ENCODE results near the gene SBK2. TPM values are rescaled to one million over a fixed set of nuclear protein-coding genes. Genes with fewer than 3 reads are reported as not detected.
"Not testable (repeated sequence)": the region's sequence is repeated elsewhere in the genome, so short reads cannot be mapped to it uniquely, and the experiment has no call there.

The SBK2 gene
- polyA plus RNA-seq, 1 donor = 0.66 TPM

- no peaks in the 10 kb centered on the region for H3K36me3 ChIP-seq (ENCODE audit: control insufficient read depth, insufficient read depth, low read length)
- H3K27ac ChIP-seq (ENCODE audit: low read length) = no peak overlapping the region
- DNase-seq = no peak
- no CpG with 5 or more reads among the region's 26 CpGs for WGBS (ENCODE audit: insufficient coverage, low lambda C conversion rate)
- no peak overlapping the region for H3K4me3 ChIP-seq (ENCODE audit: low read length)
- H3K9me3 ChIP-seq (ENCODE audit: control insufficient read depth, low read depth, low read length) = peaks cover 10% of the 10 kb centered on the region
- H3K27me3 ChIP-seq (ENCODE audit: control insufficient read depth, insufficient read depth, low read length) = peaks cover 10% of the 10 kb centered on the region
- H3K4me1 ChIP-seq (ENCODE audit: control insufficient read depth, insufficient read depth, low read length) = peaks cover 4% of the 10 kb centered on the region
Measured at GRCh38 chr19:55500368-55500952, 36.5 kb downstream of the SBK2 start.

- Histone ChIP-seq H3K27ac (ENCODE audit: low read length) (no peak overlapping the region), H3K36me3 (ENCODE audit: control insufficient read depth, insufficient read depth, low read length) (no peaks in the 10 kb centered on the region), H3K9me3 (ENCODE audit: control insufficient read depth, low read depth, low read length) (peaks cover 1% of the 10 kb centered on the region), H3K4me1 (ENCODE audit: control insufficient read depth, insufficient read depth, low read length) (peaks cover under 1% of the 10 kb centered on the region), H3K27me3 (ENCODE audit: control insufficient read depth, insufficient read depth, low read length) (peaks cover 21% of the 10 kb centered on the region), H3K4me3 (ENCODE audit: low read length) (no peak overlapping the region)
- WGBS (ENCODE audit: insufficient coverage, low lambda C conversion rate) = no CpG with 5 or more reads among the region's 2 CpGs
- DNase-seq = no peak
Measured at GRCh38 chr19:55498246-55498840, 38.6 kb downstream of the SBK2 start.

DNA sequence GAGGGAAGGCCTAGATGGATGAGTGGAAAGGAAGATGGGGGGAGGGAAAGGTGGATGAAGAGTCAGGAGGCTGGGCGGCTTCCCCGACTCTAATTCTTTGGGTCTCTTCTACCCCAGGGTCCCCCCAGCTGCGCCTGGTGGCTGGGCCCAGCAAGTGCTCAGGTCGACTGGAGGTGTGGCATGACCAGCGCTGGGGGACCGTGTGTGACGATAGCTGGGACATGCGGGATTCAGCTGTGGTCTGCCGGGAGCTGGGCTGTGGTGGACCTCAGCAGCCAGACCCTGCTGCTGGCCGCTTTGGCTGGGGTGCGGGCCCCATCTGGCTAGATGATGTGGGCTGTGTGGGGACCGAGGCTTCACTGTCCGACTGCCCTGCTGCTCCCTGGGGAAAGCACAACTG lies 39.2 kb downstream of the SBK2 start:
- no peaks in the 10 kb centered on the region for H3K9me3 ChIP-seq (ENCODE audit: control insufficient read depth, low read depth, low read length)
- H3K27me3 ChIP-seq (ENCODE audit: control insufficient read depth, insufficient read depth, low read length) = peaks cover 24% of the 10 kb centered on the region
- H3K36me3 ChIP-seq (ENCODE audit: control insufficient read depth, insufficient read depth, low read length) = no peaks in the 10 kb centered on the region
- no peak overlapping the region for H3K4me3 ChIP-seq (ENCODE audit: low read length)
- DNase-seq = no peak
- no CpG with 5 or more reads among the region's 13 CpGs for WGBS (ENCODE audit: insufficient coverage, low lambda C conversion rate)
- no peak overlapping the region for H3K27ac ChIP-seq (ENCODE audit: low read length)
- no peaks in the 10 kb centered on the region for H3K4me1 ChIP-seq (ENCODE audit: control insufficient read depth, insufficient read depth, low read length)

DNA sequence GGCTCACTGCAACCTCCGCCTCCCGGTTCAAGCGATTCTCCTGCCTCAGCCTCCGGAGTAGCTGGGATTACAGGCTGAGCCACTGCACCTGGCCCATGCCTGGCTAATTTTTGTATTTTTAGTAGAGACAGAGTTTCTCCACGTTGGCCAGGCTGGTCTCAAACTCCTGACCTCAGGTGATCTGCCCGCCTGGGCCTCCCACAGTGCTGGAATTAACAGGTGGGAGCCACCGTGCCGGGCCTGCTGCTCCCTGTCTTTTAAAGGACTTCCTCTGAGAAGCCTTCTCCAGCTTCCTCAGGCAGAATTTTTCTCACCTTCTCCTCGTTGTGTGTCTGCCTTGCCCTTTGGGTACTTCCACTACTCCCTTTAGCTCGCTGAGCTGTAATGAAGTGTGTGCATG lies 40.1 kb downstream of the SBK2 start:
- not testable (repeated sequence) for DNase-seq
- WGBS (ENCODE audit: insufficient coverage, low lambda C conversion rate) = 0% methylated on average over 1 of the region's 10 CpGs

GRCh38 chr19:55495646-55496349 lies 41.1 kb downstream of the SBK2 start:
- H3K4me1 ChIP-seq (ENCODE audit: control insufficient read depth, insufficient read depth, low read length) = no peaks in the 10 kb centered on the region
- no peaks in the 10 kb centered on the region for H3K36me3 ChIP-seq (ENCODE audit: control insufficient read depth, insufficient read depth, low read length)
- no CpG with 5 or more reads among the region's 11 CpGs for WGBS (ENCODE audit: insufficient coverage, low lambda C conversion rate)
- H3K27me3 ChIP-seq (ENCODE audit: control insufficient read depth, insufficient read depth, low read length) = peaks cover 38% of the 10 kb centered on the region
- no peak overlapping the region for H3K27ac ChIP-seq (ENCODE audit: low read length)
- H3K9me3 ChIP-seq (ENCODE audit: control insufficient read depth, low read depth, low read length) = no peaks in the 10 kb centered on the region
- DNase-seq = no peak
- no peak overlapping the region for H3K4me3 ChIP-seq (ENCODE audit: low read length)

More for the DNA sequence above, 40.1 kb downstream of the SBK2 start:
- peaks cover 32% of the 10 kb centered on the region for H3K27me3 ChIP-seq (ENCODE audit: control insufficient read depth, insufficient read depth, low read length)
- not testable (repeated sequence) for H3K36me3 ChIP-seq (ENCODE audit: control insufficient read depth, insufficient read depth, low read length); H3K27ac ChIP-seq (ENCODE audit: low read length); H3K9me3 ChIP-seq (ENCODE audit: control insufficient read depth, low read depth, low read length); H3K4me3 ChIP-seq (ENCODE audit: low read length); H3K4me1 ChIP-seq (ENCODE audit: control insufficient read depth, insufficient read depth, low read length)

GRCh38 chr19:55494172-55494761 lies 42.7 kb downstream of the SBK2 start:
- Histone ChIP-seq H3K36me3 (ENCODE audit: control insufficient read depth, insufficient read depth, low read length) (no peaks in the 10 kb centered on the region), H3K27me3 (ENCODE audit: control insufficient read depth, insufficient read depth, low read length) (peaks cover 51% of the 10 kb centered on the region), H3K27ac (ENCODE audit: low read length) (no peak overlapping the region), H3K4me3 (ENCODE audit: low read length) (no peak overlapping the region), H3K4me1 (ENCODE audit: control insufficient read depth, insufficient read depth, low read length) (no peaks in the 10 kb centered on the region), H3K9me3 (ENCODE audit: control insufficient read depth, low read depth, low read length) (no peaks in the 10 kb centered on the region)
- DNase-seq = no peak
- WGBS (ENCODE audit: insufficient coverage, low lambda C conversion rate) = no CpG with 5 or more reads among the region's 22 CpGs

DNA sequence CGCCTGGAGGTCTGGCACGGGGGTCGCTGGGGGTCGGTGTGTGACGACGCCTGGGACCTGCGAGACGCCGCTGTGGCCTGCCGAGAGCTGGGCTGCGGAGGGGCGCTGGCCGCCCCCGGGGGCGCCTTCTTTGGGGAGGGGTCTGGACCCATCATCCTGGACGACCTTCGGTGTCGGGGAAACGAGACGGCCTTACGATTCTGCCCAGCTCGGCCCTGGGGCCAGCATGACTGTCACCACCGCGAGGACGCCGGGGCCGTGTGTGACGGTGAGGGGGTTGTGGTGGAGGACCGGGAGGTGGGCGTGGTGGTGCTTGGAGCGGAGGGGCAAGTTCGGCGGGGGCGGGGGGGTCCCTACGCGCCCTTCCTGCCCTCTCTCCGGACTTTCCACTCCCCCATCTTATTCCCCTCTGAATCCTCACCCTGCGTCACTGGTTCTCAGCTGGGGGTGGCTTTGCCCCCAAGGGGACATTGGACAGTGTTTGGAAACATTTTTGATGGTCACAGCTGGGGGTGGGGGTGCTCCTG lies 43.2 kb downstream of the SBK2 start:
- H3K4me1 ChIP-seq (ENCODE audit: control insufficient read depth, insufficient read depth, low read length) = peaks cover 3% of the 10 kb centered on the region
- H3K4me3 ChIP-seq (ENCODE audit: low read length) = no peak overlapping the region
- H3K9me3 ChIP-seq (ENCODE audit: control insufficient read depth, low read depth, low read length) = peaks cover 3% of the 10 kb centered on the region
- no peak for DNase-seq
- peaks cover 55% of the 10 kb centered on the region for H3K27me3 ChIP-seq (ENCODE audit: control insufficient read depth, insufficient read depth, low read length)
- H3K36me3 ChIP-seq (ENCODE audit: control insufficient read depth, insufficient read depth, low read length) = no peaks in the 10 kb centered on the region
- no CpG with 5 or more reads among the region's 38 CpGs for WGBS (ENCODE audit: insufficient coverage, low lambda C conversion rate)
- no peak overlapping the region for H3K27ac ChIP-seq (ENCODE audit: low read length)

DNA sequence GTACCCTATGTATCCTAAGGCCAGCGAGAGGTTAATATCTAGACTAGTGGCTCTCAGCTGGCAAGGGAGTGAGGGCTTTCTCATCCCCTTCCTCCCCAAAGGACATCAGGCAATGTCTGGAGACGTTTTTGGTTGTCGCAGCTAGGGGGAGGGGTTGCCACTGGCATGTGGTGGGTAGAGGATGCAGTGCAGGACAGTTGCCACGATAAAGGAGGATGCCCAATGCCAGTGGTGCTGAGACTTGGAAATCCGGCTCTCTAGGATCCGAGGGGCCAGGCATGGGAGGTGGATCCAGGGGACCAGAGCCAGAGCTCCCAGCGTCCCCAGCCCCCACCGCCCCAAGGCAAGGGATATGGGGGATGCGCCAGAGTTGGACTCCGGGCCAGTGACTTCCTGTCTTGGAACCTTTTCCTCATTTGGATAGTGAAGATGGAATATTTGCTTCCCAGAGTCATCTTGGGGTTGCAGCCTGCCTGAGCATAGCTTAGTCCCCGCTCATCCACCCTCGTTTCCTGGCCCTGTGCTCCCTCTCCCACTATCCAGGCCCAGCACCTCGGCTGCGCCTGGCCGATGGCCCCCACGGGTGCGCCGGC lies 43.8 kb downstream of the SBK2 start:
- no peak overlapping the region for H3K4me3 ChIP-seq (ENCODE audit: low read length)

GRCh38 chr19:55492362-55492944 lies 44.5 kb downstream of the SBK2 start:
- Histone ChIP-seq H3K27ac (ENCODE audit: low read length) (no peak overlapping the region), H3K36me3 (ENCODE audit: control insufficient read depth, insufficient read depth, low read length) (no peaks in the 10 kb centered on the region), H3K27me3 (ENCODE audit: control insufficient read depth, insufficient read depth, low read length) (peaks cover 63% of the 10 kb centered on the region), H3K4me1 (ENCODE audit: control insufficient read depth, insufficient read depth, low read length) (peaks cover 6% of the 10 kb centered on the region), H3K4me3 (ENCODE audit: low read length) (no peak overlapping the region), H3K9me3 (ENCODE audit: control insufficient read depth, low read depth, low read length) (peaks cover 3% of the 10 kb centered on the region)
- WGBS (ENCODE audit: insufficient coverage, low lambda C conversion rate) = no CpG with 5 or more reads among the region's 12 CpGs
- DNase-seq = no peak

More for the DNA sequence above, 43.8 kb downstream of the SBK2 start:
- no peaks in the 10 kb centered on the region for H3K36me3 ChIP-seq (ENCODE audit: control insufficient read depth, insufficient read depth, low read length)
- no peak for DNase-seq
- peaks cover 3% of the 10 kb centered on the region for H3K9me3 ChIP-seq (ENCODE audit: control insufficient read depth, low read depth, low read length)
- H3K4me1 ChIP-seq (ENCODE audit: control insufficient read depth, insufficient read depth, low read length) = peaks cover 6% of the 10 kb centered on the region
- H3K27ac ChIP-seq (ENCODE audit: low read length) = no peak overlapping the region
- WGBS (ENCODE audit: insufficient coverage, low lambda C conversion rate) = no CpG with 5 or more reads among the region's 18 CpGs
- H3K27me3 ChIP-seq (ENCODE audit: control insufficient read depth, insufficient read depth, low read length) = peaks cover 59% of the 10 kb centered on the region

Data from large intestine (tissue), 3 donors.